ENCODE results near the gene NBPF3.
A peak's percentile ranks its signal among the peaks of the same experiment; 100 is the strongest.
"Not testable (repeated sequence)": the region's sequence is repeated elsewhere in the genome, so short reads cannot be mapped to it uniquely, and the experiment has no call there.

Gene NBPF3

DNA sequence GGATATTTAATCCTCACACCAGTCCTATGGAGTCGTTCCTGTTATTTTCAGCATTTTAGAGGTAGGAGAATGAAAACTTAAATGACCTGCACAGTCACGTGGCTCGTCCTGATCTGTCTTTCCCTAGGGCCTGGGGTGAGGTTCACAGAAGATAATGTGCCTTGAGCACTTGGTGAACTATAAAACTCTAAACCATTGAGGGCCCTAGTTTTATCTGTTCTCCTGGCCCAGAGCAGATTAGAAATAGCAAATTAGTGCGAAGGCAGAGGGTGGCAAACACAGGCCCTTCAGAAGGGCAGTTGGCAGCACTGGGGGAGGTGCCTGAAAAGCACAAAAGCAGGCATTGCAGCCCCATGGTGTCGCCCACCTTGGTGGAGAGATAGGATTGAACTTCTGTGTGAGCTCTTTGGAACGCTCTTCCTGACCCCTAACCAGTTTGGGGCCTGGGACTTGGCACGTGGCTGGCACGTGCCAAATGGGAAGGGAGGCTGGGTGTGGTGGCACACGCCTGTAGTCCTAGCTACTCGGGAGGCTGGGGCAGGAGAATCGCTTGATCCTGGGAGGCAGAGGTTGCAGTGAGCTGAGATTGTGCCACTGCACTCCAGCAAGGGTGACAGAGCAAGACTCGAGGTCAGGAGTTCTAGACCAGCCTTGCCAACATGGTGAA is 1.2 kb upstream of the NBPF3 start:
- DNase-seq (ENCODE audit: low read depth in 2 of 2), result not testable (repeated sequence)

DNA sequence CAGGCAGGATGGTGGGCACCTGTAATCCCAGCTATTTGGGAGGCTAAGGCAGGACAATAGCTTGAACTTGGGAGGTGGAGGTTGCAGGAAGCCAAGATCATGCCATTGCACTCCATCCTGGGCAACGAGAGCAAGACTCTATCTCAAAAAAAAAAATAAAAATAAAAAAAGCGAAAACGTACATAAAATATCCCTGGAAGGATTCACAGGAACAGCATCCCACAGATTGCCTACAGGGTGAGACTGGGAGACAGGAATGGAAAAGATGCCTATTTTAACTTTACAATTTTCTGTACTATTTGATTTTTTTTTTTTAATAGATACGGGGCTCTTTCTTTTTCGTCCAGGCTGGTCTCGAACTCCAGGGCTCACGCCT is 604 bp upstream of the NBPF3 start:
- no peak for DNase-seq (ENCODE audit: low read depth in 2 of 2)

DNA sequence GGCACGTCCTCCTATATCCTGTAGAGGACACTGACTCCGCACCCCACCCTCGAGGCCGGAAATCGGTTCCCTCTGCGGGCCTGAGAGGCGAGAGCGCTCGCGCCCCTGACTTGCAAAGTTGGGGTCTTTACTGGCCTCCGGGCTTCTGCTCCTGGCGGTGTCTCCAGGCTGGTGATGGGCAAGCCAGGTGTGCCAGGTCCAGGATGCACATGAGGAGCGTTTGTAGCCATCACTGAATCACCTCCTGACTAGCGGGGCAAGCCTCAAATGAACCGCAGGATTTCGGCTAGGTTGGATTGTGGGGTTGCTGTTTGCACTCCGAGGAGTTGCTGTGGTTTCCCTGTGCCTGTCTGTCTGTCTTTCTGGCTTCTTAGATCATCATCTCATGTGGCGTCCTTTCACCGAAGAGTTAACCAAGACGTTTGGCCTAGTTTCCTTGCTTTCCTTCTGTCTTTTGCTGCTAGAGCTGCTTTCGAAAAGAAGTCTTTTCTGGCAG is 741 bp downstream of the NBPF3 start:
- peak in 1 of 2 donors; percentile 6 for DNase-seq (ENCODE audit: low read depth in 2 of 2)

DNA sequence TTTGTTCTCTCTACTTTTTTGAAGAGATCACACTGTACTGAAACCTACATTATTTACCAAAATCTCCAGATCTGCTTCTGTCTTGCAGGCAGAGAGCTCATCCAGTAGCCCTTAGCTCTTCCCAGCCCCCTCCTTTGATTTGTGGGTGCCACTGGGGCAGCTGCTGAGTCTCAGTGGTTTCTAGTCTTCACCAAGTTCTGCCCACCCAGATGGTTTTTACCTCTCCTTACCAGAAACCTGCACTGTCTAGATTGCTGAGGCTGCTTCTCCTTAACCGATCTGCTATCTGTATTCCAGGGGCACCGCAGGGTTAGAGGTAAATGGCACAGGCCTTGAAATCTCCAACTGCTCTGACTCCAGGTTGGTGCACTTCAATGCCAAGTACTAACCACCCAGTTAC is 6.7 kb downstream of the NBPF3 start:
- DNase-seq (ENCODE audit: low read depth in 2 of 2), result not testable (repeated sequence)

DNA sequence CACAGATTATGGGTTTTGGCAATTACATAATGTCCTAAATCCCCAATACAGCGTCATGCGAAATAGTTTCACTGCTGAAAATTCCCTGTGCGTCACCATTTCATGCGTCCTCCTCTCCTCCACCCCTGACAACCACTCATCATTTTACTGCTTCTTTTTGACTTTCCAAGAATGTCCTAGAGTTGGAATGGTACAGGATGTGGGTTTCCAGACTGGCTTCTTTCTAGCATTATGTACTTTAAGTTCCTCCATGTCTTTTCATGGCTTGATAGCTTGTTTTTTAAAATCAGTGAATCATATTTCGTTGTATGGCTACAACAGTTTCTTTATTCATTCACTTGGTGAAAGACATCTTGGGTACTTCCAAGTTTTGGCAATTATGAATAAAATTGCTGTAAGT is 7.4 kb downstream of the NBPF3 start:
- DNase-seq (ENCODE audit: low read depth in 2 of 2), result no peak

DNA sequence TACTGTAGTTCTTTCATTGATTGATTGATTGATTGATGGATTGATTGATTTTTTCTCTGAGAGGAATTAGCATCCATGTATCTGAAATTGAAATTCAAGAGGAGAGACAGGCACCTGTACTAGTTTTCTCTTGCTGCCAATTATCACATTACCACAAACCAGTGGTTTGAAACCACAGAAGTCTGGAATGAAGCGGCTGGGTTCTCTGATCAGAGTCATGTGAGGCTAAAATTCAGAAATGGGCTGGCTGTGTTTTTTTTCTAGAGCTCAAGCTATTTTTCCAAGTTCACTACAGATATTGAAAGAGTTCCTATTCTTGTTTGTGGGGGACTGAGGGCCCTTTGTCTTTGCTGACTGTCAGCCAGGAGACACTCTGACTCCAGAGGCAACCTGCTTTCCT is 10.0 kb downstream of the NBPF3 start:
- no peak for DNase-seq (ENCODE audit: low read depth in 2 of 2)

DNA sequence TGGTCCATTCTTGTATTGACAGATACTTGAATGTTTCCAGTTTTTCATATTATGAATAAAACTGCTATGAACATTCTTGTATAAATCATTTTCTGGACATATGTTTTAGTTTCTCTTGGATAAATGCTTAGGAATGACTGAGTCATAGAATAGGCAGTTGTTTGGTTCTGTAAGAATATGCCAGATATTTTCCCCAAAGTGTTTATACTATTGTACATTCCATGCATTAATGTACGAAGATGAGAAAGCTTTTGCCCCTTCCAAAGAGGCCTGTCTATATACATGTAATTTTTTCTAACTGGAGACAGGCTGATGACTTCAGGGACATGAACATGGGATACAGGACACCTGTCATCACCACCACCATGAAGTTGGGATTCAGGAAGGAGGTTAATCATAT is 11.3 kb downstream of the NBPF3 start:
- no peak for DNase-seq (ENCODE audit: low read depth in 2 of 2)

DNA sequence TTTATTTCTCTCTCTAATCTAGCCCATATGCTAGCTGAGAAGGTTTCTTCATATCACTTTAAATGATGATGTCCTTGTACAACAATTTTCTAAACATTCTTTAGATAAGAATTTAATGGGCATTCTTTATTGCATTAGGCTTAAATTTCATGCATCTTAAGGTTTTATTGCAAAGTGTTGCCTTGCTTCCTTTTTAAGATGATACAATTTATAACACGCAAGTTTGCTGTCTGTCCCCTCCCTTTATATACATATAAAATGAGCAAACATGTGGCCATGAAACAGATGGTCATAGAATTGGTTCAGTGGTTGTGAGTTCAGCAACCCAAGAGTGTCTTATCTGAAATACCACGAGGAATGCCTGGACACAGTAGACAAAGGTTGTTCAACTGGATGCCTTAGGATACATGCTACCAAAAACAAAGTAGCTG is 12.1 kb downstream of the NBPF3 start:
- no peak for DNase-seq (ENCODE audit: low read depth in 2 of 2)

DNA sequence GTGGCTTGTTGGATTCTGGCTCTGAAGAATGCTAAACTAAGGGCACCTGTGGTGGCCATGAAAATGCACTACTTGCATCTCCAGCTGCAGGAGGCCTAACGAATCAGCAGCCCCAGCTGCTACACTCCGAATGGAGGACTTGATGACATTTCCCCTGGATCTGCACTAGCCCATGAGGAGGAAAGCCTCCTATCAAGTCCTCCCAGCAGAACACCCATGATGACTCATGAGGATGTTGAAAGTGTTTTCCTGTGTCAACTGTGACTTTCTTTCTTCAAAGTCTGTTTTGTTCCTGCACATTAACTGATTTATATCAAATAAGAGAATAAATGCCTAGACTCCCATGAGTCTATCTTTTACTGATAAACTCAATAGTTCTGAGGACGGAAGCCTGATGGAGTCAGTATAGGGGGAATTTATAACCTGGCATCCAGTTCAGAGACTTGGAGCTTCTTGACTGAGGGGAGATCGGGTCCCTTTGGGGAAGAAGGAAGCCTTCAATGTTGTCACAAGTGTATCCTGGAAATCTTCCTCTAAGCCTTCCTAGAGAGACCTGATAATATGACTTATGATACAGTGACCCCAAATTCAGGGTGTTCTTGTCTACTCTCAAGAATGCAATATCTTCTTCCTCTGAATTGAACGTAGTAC is 14.2 kb downstream of the NBPF3 start:
- not testable (repeated sequence) for DNase-seq (ENCODE audit: low read depth in 2 of 2)

DNA sequence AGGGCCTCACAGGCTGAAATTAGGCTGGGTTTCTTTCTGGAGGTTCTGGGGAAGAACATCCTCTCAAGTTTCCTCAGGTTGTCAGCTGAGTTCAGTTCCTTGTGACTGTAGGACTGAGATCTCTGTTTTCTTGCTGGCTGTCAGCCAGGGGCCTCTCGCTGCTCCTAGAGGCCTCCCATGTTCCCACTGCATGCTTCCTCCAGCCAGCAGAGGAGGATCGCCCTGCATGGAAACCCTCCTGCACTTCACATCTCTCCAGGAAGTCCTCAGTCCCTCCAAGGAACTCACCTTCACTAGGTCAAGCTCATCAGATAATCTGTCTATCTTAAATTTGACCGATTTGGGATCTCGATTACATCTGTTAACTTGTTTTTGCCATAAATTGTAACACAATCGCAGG is 15.0 kb downstream of the NBPF3 start:
- not testable (repeated sequence) for DNase-seq (ENCODE audit: low read depth in 2 of 2)

DNA sequence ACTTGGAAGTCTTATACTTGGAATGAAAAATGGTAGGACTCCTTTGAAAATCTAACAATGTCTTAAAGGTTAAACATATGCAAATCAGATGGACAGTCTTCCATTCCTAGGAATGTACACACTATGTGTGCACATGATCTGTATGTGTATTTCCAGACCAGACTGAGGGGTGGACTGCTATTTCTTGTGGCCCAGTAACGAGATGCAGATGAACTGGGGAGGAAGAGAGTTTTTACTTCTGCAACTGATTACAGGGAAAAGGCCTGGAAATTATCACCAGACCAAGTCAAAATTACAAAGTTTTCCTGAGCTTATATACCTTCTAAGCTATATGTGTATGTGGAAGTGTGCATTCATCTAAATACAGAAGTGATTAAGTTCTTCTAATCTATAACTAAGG is 17.7 kb downstream of the NBPF3 start:
- DNase-seq (ENCODE audit: low read depth in 2 of 2), result no peak

- DNase-seq (ENCODE audit: low read depth in 2 of 2), result not testable (repeated sequence)
Observed at GRCh38 chr1:21465127-21465526, 25.2 kb downstream of the NBPF3 start.

DNA sequence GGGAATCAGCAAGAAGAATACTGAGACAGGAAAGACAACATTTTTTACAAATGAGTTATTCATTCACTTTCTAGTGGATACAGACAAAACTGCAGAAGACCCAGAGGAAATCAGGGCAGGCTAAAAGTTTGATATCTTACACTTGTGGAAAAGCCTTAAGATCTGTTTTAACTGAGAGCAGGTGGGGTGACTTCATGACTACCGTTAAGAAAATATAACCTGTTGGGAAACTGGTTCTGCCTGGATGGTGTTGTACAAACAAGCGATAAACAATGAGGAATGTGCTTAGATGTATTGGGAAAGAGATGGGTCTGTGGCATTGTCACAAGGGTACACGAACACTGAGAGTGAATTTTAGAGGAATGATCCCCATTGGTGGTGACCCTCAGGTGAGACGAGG is 28.0 kb downstream of the NBPF3 start:
- DNase-seq (ENCODE audit: low read depth in 2 of 2), result not testable (repeated sequence)

- peak in 1 of 2 donors; percentile 5 for DNase-seq (ENCODE audit: low read depth in 2 of 2)
Observed at GRCh38 chr1:21468599-21468998, 28.7 kb downstream of the NBPF3 start.

GRCh38 chr1:21469581-21469980 is 29.6 kb downstream of the NBPF3 start:
- no peak for DNase-seq (ENCODE audit: low read depth in 2 of 2)

GRCh38 chr1:21472861-21473260 is 32.9 kb downstream of the NBPF3 start:
- no peak for DNase-seq (ENCODE audit: low read depth in 2 of 2)

- DNase-seq (ENCODE audit: low read depth in 2 of 2), result no peak
Observed at GRCh38 chr1:21478356-21478755, 38.4 kb downstream of the NBPF3 start.

DNA sequence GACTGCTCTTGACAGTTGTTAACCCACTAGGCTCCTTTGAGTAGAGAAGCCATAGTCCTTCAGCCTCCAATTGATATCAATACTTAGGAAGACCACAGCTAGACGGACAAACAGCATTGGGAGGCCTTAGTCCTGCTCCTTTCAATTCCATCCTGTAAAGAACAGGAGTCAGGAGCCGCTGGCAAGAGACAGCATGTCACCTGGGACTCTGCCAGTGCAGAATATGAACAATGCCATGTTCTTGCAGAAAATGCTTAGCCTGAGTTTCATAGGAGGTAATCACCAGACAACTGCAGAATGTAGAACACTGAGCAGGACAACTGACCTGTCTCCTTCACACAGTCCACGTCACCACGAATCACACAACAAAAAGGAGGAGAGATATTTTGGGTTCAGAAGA is 43.9 kb downstream of the NBPF3 start:
- not testable (repeated sequence) for DNase-seq (ENCODE audit: low read depth in 2 of 2)

DNA sequence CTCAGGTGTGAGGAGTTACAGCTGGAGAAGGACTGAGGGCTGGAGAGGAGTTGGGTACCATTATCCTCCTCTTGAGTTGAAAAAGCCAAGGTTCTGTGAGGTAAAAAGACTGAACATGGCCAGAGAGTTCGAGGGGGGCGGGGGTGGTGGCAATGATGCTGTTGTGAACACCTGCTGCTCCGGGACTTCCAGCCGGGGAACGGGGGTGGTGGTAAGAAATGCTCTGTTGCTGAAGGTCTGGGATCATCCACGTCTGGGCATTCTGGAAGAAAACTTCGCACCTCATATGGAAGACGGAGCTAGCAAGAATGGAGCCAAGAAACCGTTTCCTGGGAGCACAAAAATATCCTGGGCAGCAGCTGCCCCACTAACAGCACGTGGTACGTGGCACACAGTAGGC is 49.2 kb downstream of the NBPF3 start:
- no peak for DNase-seq (ENCODE audit: low read depth in 2 of 2)

- no peak for DNase-seq (ENCODE audit: low read depth in 2 of 2)
Observed at GRCh38 chr1:21490774-21491487, 51.0 kb downstream of the NBPF3 start.

GRCh38 chr1:21491488-21492355 is 51.8 kb downstream of the NBPF3 start:
- DNase-seq (ENCODE audit: low read depth in 2 of 2), result no peak

- no peak for DNase-seq (ENCODE audit: low read depth in 2 of 2)
Observed at GRCh38 chr1:21492356-21492625, 52.4 kb downstream of the NBPF3 start.
